Dermis blood vessel endothelial cell (primary cell): Measurements from ENCODE around the gene CDPF1. TPM values are rescaled to one million over a fixed set of nuclear protein-coding genes. Genes with fewer than 3 reads are reported as not detected.
"Not testable (repeated sequence)": the region's sequence is repeated elsewhere in the genome, so short reads cannot be mapped to it uniquely, and the experiment has no call there.

Experiments used
- DNase-seq: peaks from one replicate; pipeline ENCODE4 v3.0.0; 2010
- total RNA-seq: library from RNA; depleted of rRNA; stranded (reverse); fragments of >200 nt; gene quantifications from 2 replicates; pipeline ENCODE4 v1.2.3, GENCODE V29; 2014

Gene CDPF1
- total RNA-seq, 1 donor from 2014 or later = 10.6 TPM

DNA sequence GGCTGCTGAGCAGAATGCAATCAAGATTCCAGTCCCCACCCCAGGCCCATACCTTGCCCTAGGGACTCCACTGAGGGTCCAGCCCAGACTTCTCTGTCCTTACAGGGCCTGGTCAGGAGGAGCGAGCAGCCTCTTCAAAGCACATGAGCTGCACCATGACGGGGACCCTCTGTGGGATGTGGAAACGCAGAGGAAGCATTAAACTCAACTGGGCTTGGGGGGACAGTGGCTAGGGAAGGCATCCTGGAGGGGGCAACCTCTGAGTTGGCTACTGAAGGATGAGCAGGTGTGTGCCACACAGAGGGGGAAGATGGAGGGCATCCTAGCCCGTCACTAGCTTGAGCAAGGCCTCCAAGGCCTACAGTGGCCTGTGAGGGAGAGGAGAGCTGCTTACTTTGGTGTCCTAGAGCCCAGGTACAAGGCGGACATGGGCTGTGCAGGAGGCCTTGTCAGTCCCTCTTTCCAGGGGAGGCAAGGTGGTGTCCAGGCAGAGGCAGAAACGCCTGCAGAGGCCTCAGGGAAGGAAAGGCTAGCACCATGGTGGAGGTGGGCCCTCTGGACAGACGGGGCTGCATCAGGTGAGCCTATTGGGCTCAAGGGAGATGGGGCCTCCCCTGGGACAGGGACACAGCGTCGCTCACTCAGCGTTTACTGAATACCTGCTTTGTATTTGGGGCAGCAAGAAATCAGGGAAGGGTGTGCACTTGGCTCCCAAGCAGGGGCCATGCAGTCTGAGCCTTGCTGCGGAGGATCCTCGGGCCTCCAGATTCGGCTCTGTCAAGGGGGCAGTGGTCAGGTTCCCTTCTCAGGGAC is 32.0 kb upstream of the CDPF1 start:
- no peak for DNase-seq

DNA sequence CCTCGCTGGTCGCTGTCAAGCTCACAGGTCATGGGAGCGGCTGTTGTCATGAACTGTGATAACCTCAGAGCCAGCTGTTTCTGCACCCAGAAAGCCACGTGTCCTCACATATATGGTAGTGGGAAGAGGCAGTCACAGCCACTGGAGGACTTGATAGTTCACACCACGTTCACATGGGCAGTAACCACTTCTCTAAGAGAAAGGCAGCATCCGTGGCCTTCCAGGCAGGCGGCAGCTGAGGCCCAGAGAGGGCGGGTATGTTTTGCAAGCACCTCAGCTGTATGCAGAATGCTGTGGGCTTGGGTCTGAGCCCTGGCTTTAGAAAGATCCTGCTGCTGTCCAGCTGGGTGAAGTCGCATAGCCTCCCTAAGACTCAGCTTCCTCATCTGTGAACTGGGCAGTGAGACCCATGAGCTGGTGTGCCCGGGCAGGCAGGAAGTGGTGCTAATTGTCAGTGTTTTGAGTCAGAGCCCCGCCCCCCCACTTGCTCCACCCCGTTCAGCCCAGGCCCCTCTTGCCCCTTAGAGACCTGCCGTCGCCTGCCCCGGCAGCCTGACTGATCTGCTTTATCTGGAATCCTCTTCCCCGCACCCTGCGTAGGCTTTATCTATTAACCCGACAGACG is 31.0 kb upstream of the CDPF1 start:
- DNase-seq = no peak

DNA sequence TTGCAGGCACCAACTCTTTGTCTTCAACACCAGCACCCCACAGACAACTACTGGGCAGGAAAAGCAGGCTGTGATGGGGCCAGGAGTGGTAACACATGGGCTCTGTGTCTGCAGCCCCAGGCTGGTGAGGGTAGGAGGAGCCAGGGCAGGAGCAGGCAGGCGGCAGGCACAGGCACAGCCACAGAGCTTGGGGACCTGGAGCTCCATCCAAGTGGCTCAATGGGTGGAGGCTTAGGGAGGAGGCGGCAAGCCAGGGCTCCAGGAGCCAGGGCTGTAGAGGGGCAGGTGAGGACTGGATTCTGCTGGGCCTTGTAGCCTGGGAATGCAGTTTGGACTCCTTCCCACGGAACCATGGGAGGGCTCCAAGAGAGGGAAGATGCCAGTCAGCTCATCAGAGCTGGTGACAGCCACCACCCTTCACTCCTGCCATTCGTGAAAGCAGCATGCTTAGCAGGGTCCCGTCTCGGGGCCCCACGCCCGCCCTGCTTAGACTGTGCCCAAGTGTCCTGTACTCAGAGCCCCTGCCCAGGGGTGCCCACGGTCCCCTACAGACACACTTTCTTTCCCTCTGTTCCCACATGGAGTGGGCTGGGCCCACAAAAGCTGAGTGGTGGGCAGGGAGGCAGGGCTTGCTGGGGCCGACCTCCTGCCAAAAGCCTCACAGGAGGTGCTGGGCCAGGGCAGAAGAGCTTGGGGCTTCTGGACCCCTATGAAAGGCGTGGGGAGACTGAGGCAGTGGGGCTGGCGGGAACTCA is 30.1 kb upstream of the CDPF1 start:
- DNase-seq = no peak

GRCh38 chr22:46278656-46279645 is 28.9 kb upstream of the CDPF1 start:
- no peak for DNase-seq

DNA sequence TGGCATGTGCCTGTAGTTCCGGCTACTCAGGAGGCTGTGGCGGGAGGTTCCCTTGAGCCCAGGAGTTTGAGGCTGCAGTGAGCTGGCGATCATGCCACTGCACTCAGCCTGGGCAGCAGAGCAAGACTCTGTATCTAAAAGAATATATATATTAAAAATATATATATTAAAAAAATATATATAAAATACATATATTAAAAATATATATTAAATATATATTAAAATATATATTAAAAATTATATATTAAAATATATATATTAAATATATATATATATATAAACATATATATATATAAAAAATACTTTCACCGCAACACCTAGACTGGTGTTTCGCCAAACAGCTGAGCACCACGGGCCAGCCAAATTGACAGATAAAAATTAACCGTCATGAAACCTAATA is 26.5 kb upstream of the CDPF1 start:
- no peak for DNase-seq

DNA sequence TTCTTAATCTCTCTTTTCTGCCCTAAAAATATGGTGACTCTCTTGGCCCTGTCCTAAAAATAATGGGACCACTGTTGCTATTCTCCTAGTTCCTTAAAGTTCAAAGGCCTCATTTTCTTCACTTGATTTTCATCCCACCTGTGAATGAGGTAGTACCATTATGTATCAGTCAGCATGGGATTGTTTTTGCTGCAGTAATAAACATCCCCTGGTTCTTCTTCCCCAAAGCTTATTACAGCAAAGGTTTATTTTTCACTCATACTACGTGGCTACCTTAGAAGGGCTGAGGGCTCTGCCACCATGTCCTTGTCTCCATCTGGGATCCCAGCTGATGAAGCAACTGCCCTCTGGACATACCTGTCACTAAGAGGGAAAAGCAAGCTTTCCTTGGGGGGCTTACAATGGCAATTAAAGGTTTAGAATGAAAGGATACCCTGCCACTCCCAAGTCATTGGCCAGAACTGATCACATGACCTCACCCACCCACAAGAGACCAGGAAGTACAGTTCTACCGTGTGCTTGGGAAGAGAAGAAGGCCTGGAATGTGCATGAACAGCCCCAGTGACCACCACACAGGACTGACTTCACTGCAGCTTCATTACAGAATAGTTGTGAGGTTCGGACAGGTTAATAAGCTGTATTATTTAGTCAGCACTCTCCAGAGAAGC is 25.5 kb upstream of the CDPF1 start:
- no peak for DNase-seq

DNA sequence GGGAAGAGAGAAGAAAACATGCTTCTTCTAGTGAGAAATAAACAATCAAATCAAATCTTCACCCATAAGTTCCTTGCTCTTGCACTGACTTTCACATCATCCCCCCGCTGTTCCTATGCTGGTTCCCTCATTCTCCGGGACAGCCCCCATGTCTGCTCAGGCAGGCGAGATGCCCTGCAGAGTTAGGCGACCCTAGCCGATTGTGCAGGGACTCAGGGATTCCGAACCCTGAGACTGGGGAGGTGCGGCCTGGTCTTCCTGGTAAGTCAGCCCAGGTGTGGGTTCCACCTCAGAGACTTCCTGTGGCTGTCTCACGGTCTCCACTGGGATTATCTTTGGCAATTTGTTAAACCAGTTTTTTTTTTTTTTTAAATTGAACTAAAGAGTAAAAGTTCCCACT is 24.3 kb upstream of the CDPF1 start:
- no peak for DNase-seq

DNA sequence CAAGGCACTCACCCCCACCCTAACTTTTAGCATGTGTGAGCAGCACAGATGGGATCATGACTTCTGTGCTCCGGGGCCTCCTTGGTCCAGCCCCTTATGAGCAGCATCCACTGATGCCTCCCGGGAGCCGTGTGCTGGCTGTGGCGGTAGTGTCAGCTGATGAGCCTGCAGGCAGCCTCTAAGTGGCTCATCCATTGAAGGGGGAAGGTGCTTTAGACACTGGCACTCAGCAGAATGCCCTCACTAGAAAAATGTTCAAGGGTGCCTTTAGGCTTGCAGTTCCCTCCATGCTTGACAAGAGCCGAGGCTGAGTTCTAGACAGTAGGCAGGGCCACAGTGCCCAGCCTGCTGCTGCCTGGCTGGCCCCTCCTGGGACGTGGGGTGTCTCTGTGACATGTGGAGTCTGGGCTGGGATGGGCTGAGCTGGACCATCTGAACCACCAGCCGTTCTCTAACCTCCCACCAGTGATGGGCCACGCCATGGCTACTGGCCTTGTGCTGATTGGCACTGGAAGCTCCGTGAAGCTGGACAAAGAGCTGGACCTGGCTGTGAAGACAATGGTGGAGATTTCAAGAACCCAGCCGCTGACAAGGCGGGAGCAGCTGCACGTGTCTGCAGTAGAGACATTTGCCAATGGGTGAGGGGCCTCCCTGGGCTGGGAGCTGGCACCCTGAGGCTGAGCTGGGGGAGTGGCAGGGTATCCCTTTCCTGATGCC is 23.5 kb upstream of the CDPF1 start:
- no peak for DNase-seq

DNA sequence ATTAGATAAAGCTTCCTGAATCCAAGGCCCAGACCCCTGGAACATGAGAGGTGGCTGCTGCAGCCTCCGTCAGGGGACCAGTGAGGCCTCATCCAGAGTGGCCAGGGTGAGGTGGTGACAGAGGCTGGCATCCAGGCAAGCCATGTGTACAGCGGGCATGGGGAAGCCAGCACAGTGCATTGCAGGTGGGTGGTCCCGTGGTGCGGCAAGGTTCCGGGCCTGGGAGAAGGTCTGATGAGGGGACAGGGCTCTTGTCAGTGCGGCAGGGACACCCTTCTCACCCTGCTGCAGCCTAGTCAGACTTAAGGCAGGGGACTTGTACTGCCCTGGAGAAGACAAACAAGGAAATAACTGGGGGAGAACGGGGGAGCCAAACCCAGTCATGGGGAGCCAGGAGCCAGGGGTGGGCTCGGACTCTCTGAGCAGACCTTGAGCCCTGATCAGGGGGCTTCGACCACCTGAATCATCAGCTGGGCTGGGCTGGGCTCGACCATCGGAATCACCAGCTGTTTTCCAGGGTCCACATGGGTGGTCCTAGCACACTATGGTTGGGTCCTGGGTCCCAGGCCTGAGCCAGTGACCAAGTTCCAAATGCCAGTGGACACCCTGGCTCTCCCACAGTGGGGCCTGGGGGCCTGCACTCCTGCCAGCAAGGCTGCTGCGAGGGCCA is 22.8 kb upstream of the CDPF1 start:
- DNase-seq = no peak

DNA sequence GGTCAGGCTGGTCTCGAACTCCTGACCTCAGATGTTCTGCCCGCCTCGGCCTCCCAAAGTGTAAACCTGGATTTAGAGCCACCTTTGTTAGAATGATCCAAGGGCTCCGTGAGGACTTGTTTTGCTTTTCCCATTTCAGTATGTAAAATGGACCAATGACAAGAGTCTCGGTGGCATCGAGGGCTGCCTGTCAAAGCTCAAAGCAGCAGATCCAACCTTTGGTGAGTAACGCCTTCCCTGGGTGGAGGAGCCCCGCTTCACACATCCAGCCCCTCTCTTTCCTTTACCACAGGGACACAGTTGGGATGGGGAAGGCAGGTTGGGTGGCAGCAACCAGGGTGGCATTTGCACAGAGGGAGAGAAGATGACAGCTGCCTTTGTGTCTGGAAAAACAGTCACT is 22.1 kb upstream of the CDPF1 start:
- no peak for DNase-seq

GRCh38 chr22:46269564-46269963 is 19.5 kb upstream of the CDPF1 start:
- DNase-seq = peak; percentile 10

DNA sequence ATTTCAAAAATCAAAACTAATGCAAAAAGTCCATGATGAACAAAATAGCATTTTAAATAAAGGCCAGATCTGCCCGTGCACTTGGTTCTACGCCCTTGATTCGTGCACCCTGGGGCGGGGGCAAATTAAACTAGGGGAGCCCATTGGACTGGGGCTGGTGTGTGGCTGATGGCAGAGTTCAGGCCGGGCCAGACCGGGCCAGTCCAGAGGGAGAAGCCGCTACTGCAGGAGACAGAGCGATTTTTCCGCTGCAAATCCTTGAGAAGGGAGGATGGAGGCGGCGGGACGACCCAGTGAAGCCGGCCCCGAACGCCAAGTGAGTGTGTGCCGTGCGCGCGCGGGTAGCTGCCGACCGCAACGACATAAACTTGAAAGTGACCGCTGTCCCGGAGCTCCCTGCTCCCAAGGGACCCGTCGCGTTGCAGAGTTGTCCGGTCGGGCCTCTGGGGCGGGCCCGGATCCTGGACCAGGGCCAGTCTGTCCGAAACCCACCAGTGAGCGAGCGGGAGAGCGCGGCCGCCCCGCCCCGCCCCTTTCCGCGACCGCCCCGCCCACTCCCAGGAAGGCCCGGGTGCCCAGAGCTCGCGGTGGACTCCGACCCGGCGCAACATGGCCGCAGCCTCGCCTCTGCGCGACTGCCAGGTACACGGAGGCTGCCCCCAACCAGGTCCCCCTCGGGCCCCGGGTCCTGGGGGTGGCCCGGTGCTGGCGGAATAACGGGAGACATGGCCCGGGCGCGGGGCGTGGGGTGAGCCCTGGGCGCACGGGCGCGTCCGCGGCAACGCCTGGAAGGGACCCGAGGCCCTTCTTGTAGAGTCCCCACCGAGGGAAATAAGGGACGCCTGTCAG is 17.6 kb upstream of the CDPF1 start, which contains the start of gene TTC38:
TSS of gene TTC38 (plus strand) at position 578 of the 849 bp plus-strand sequence. CDS start at position 610, 32 bp downstream.
- DNase-seq = peak; percentile 82

DNA sequence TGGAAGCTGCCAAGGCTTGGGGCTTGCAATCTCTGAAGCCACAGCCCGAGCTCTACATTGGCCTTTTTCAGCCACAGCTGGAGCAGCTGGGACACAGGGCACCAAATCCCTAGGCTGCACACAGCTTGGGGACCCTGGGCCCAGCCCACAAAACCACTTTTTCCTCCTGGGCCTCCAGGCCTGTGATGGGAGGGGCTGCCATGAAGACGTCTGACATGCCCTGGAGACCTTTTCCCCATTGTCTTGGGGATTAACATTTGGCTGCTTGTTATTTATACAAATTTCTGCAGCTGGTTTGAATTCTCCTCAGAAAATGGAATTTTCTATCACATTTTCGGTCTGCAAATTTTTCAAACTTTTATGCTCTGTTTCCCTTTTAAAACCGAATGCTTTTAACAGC is 15.5 kb upstream of the CDPF1 start:
- DNase-seq = not testable (repeated sequence)

DNA sequence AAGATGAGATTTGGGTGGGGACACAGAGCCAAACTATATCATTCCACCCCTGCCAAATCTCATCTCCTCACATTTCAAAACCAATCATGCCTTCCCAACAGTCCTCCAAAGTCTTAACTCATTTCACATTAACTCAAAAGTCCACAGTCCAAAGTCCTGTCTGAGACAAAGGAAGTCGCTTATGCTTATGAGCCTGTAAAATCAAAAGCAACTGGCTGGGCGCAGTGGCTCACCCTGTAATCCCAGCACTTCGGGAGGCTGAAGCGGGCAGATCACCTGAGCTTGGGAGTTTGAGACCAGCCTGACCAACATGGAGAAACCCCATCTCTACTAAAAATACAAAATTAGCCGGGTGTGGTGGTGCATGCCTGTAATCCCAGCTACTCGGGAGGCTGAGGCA is 14.4 kb upstream of the CDPF1 start:
- DNase-seq = not testable (repeated sequence)

GRCh38 chr22:46263216-46263590 is 13.1 kb upstream of the CDPF1 start, which contains the start of gene PKDREJ:
TSS of gene PKDREJ (minus strand) at chr22:46263343. CDS start at chr22:46263322, 21 bp downstream.
- no peak for DNase-seq

- DNase-seq = peak; percentile 86
These were observed 12.5 kb upstream of the CDPF1 start for GRCh38 chr22:46262449-46263215.

GRCh38 chr22:46260038-46260437 is 9.9 kb upstream of the CDPF1 start:
- DNase-seq = no peak

- DNase-seq = no peak
These were observed 9.3 kb upstream of the CDPF1 start for GRCh38 chr22:46259374-46259773.
